Measurements from ENCODE around the gene DNA2. TPM values are rescaled to one million over a fixed set of nuclear protein-coding genes. Genes with fewer than 3 reads are reported as not detected.

Gene DNA2
- polyA plus RNA-seq, 1 of the 3 experiments (the other 2 are of a cell fraction), result 2.5 TPM

DNA sequence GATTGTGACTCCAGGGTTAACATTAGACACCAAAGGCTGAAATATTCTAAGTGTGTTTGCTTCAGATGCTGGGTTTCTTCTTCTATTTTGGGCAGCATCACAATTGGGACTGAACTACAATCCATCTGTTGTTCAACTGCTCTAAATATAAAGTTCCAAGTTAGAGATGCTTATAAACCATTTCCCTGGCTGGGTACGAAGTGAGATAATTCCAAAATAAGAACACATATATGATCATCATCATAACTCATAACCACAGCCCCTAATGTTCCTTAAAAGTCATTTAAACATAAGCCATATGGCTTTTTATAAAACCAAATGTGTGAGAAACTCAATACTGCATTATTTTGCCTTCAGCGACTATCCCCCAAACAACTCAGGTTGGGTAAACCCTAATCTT, 28.8 kb downstream of the DNA2 start:
- no peaks in the 10 kb centered on the region for H3K4me1 ChIP-seq (ENCODE audit: control insufficient read depth in 1 of 2, insufficient read depth in 2 of 2, low read depth in 1 of 2, low read length in 1 of 2)
- no peaks in the 10 kb centered on the region for H3K9me2 ChIP-seq
- no peak overlapping the region for H3K4me2 ChIP-seq
- no peak overlapping the region for H2AFZ ChIP-seq (ENCODE audit: low read depth)
- no peak for TF ChIP-seq TAF1 (IDR thresholded peaks at IDR 0.05; ENCODE audit: borderline replicate concordance, low read depth, low read length)
- TF ChIP-seq YY1 (IDR thresholded peaks at IDR 0.05; ENCODE audit: low read depth), result no peak
- TF ChIP-seq, protein P1, sequence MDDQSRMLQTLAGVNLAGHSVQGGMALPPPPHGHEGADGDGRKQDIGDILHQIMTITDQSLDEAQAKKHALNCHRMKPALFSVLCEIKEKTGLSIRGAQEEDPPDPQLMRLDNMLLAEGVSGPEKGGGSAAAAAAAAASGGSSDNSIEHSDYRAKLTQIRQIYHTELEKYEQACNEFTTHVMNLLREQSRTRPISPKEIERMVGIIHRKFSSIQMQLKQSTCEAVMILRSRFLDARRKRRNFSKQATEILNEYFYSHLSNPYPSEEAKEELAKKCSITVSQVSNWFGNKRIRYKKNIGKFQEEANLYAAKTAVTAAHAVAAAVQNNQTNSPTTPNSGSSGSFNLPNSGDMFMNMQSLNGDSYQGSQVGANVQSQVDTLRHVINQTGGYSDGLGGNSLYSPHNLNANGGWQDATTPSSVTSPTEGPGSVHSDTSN (IDR thresholded peaks at IDR 0.05), result no peak
- TF ChIP-seq SMC3 (IDR thresholded peaks at IDR 0.05; ENCODE audit: low read depth, low read length), result no peak
- no peak for TF ChIP-seq POLR2AphosphoS5 (IDR thresholded peaks at IDR 0.05; ENCODE audit: low read depth, low read length)
- TF ChIP-seq, protein P2, sequence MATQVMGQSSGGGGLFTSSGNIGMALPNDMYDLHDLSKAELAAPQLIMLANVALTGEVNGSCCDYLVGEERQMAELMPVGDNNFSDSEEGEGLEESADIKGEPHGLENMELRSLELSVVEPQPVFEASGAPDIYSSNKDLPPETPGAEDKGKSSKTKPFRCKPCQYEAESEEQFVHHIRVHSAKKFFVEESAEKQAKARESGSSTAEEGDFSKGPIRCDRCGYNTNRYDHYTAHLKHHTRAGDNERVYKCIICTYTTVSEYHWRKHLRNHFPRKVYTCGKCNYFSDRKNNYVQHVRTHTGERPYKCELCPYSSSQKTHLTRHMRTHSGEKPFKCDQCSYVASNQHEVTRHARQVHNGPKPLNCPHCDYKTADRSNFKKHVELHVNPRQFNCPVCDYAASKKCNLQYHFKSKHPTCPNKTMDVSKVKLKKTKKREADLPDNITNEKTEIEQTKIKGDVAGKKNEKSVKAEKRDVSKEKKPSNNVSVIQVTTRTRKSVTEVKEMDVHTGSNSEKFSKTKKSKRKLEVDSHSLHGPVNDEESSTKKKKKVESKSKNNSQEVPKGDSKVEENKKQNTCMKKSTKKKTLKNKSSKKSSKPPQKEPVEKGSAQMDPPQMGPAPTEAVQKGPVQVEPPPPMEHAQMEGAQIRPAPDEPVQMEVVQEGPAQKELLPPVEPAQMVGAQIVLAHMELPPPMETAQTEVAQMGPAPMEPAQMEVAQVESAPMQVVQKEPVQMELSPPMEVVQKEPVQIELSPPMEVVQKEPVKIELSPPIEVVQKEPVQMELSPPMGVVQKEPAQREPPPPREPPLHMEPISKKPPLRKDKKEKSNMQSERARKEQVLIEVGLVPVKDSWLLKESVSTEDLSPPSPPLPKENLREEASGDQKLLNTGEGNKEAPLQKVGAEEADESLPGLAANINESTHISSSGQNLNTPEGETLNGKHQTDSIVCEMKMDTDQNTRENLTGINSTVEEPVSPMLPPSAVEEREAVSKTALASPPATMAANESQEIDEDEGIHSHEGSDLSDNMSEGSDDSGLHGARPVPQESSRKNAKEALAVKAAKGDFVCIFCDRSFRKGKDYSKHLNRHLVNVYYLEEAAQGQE (IDR thresholded peaks at IDR 0.05; ENCODE audit: low read depth, low read length), result no peak
- ChIA-PET POLR2A (no interaction called here), CTCF (interaction anchor here (1.0 kb wide), 1 partner anchor 95 kb away, joined by 3 read pairs; no protein-coding TSS in a partner anchor)
- H3K36me3 ChIP-seq (replicated peaks in 1 of 2; ENCODE audit: control insufficient read depth in 1 of 2, insufficient read depth in 2 of 2, low read length in 1 of 2), result peaks cover 0 to 14% of the 10 kb centered on the region in 2 experiments
- no peak overlapping the region for H3K27ac ChIP-seq (ENCODE audit: low read depth in 2 of 2, low read length in 1 of 2)
- no peaks in the 10 kb centered on the region for H3F3A ChIP-seq (replicated peaks; ENCODE audit: insufficient read depth)
- H3K79me2 ChIP-seq (ENCODE audit: insufficient read depth), result 0 out of 2 replicates have a peak, but pooled peaks cover 3% of the 10 kb centered on the region
- no peak for DNase-seq
- H3K9ac ChIP-seq, result no peak overlapping the region
- H3K4me3 ChIP-seq (ENCODE audit: low read depth in 2 of 2, low read length in 1 of 2), result no peak overlapping the region
- no peaks in the 10 kb centered on the region for H3K9me3 ChIP-seq
- H3K27me3 ChIP-seq (ENCODE audit: insufficient read depth), result no peaks in the 10 kb centered on the region
- WGBS (ENCODE audit: low lambda C conversion rate), result 95% methylated on average over 2 of the region's 2 CpGs
- H4K20me1 ChIP-seq (ENCODE audit: insufficient read depth), result no peaks in the 10 kb centered on the region

DNA sequence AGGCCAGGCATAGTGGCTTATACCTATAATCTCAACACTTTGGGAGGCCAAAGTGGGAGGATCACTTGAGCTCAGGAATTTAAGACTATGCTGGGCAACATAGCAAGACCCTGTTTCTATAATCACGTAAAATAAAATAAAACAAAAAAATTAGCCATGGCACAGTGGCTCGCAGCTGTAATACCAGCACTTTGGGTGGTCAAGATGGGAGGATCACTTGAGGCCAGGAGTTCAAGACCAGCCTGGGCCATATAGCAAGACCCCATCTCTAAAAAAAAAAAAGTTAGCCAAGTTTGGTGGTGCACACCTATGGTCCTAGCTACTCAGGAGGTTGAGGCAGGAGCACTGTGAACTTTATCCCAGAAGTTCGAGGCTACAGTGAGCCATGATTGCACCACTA, 30.9 kb downstream of the DNA2 start:
- Histone ChIP-seq H3K4me2 (no peak overlapping the region), H3K4me1 (ENCODE audit: control insufficient read depth in 1 of 2, insufficient read depth in 2 of 2, low read depth in 1 of 2, low read length in 1 of 2) (no peaks in the 10 kb centered on the region), H3K27ac (ENCODE audit: low read depth in 2 of 2, low read length in 1 of 2) (no peak overlapping the region), H3F3A (replicated peaks; ENCODE audit: insufficient read depth) (no peaks in the 10 kb centered on the region), H2AFZ (ENCODE audit: low read depth) (no peak overlapping the region), H3K79me2 (ENCODE audit: insufficient read depth) (0 out of 2 replicates have a peak, but pooled peaks cover 3% of the 10 kb centered on the region), H3K36me3 (replicated peaks in 1 of 2; ENCODE audit: control insufficient read depth in 1 of 2, insufficient read depth in 2 of 2, low read length in 1 of 2) (peaks cover 3 to 20% of the 10 kb centered on the region in 2 experiments), H3K9me3 (no peaks in the 10 kb centered on the region), H4K20me1 (ENCODE audit: insufficient read depth) (no peaks in the 10 kb centered on the region), H3K9me2 (no peaks in the 10 kb centered on the region), H3K4me3 (ENCODE audit: low read depth in 2 of 2, low read length in 1 of 2) (no peak overlapping the region), H3K27me3 (ENCODE audit: insufficient read depth) (no peaks in the 10 kb centered on the region), H3K9ac (no peak overlapping the region)
- 96% methylated on average over 3 of the region's 3 CpGs for WGBS (ENCODE audit: low lambda C conversion rate)
- CTCF ChIA-PET, result no interaction called here
- no peak for DNase-seq
- POLR2A ChIA-PET, result no interaction called here
- TF ChIP-seq, protein P3, sequence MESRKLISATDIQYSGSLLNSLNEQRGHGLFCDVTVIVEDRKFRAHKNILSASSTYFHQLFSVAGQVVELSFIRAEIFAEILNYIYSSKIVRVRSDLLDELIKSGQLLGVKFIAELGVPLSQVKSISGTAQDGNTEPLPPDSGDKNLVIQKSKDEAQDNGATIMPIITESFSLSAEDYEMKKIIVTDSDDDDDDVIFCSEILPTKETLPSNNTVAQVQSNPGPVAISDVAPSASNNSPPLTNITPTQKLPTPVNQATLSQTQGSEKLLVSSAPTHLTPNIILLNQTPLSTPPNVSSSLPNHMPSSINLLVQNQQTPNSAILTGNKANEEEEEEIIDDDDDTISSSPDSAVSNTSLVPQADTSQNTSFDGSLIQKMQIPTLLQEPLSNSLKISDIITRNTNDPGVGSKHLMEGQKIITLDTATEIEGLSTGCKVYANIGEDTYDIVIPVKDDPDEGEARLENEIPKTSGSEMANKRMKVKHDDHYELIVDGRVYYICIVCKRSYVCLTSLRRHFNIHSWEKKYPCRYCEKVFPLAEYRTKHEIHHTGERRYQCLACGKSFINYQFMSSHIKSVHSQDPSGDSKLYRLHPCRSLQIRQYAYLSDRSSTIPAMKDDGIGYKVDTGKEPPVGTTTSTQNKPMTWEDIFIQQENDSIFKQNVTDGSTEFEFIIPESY (IDR thresholded peaks at IDR 0.05; ENCODE audit: borderline replicate concordance, low read depth), result no peak
- TF ChIP-seq RFX5 (IDR thresholded peaks at IDR 0.05; ENCODE audit: low read length), result no peak
- no peak for TF ChIP-seq GATA2 (CRISPR knock-in tag; IDR thresholded peaks at IDR 0.05)
- no peak for TF ChIP-seq FOSL2 (IDR thresholded peaks at IDR 0.05; ENCODE audit: borderline replicate concordance, low read depth)
- no peak for TF ChIP-seq IRF3 (IDR thresholded peaks at IDR 0.05; ENCODE audit: low read depth, low read length)
- no peak for TF ChIP-seq EZH2phosphoT487 (IDR thresholded peaks at IDR 0.05; ENCODE audit: borderline replicate concordance, low read depth)
- no peak for TF ChIP-seq NRF1 (IDR thresholded peaks at IDR 0.05; ENCODE audit: low read depth, low read length)
- TF ChIP-seq RAD21 (IDR thresholded peaks at IDR 0.05; ENCODE audit: low read length), result no peak
- no peak for TF ChIP-seq RCOR1 (IDR thresholded peaks at IDR 0.05; ENCODE audit: low read length)
- TF ChIP-seq, protein P4, sequence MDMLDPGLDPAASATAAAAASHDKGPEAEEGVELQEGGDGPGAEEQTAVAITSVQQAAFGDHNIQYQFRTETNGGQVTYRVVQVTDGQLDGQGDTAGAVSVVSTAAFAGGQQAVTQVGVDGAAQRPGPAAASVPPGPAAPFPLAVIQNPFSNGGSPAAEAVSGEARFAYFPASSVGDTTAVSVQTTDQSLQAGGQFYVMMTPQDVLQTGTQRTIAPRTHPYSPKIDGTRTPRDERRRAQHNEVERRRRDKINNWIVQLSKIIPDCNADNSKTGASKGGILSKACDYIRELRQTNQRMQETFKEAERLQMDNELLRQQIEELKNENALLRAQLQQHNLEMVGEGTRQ (IDR thresholded peaks at IDR 0.05; ENCODE audit: borderline replicate concordance, low read depth, low read length), result no peak
- no peak for TF ChIP-seq SMC3 (IDR thresholded peaks at IDR 0.05; ENCODE audit: low read depth, low read length)
- TF ChIP-seq TEAD4 (IDR thresholded peaks at IDR 0.05; ENCODE audit: borderline replicate concordance, insufficient read depth), result no peak
- TF ChIP-seq TCF12 (IDR thresholded peaks at IDR 0.05), result no peak
- TF ChIP-seq MXI1 (IDR thresholded peaks at IDR 0.05; ENCODE audit: low read depth, low read length), result no peak
- TF ChIP-seq ELF1 (IDR thresholded peaks at IDR 0.05), result no peak
